ENCODE measurements around the gene HIPK2. TPM values are rescaled to one million over a fixed set of nuclear protein-coding genes. Genes with fewer than 3 reads are reported as not detected.

HIPK2 gene
- total and polyA plus RNA-seq, 10 of the 15 experiments (the other 5 are each of a cell fraction or from before 2014, with no cell fraction given): 1.7 to 39.0 (median 9.4) TPM

DNA sequence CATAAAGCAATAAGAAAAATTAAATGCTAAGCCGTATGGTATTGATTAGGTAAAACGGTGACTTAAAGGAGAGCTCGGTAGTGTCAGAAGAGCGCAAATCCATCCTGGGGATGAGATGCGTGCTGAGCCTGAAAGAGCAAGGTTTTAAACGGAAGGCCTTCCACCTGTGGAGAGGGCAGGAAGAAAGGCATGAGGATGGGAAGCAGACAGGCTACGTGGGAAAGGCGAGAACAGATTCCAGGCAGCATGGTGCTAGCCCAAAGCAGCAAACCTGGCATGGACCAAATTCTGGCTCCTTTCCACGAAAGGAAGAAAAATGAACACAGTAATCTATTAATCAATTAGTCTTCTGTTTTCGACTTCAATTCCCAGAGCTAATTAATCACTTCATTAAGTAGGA is 103.5 kb downstream of the HIPK2 start (continued):
- TF ChIP-seq, protein P1, sequence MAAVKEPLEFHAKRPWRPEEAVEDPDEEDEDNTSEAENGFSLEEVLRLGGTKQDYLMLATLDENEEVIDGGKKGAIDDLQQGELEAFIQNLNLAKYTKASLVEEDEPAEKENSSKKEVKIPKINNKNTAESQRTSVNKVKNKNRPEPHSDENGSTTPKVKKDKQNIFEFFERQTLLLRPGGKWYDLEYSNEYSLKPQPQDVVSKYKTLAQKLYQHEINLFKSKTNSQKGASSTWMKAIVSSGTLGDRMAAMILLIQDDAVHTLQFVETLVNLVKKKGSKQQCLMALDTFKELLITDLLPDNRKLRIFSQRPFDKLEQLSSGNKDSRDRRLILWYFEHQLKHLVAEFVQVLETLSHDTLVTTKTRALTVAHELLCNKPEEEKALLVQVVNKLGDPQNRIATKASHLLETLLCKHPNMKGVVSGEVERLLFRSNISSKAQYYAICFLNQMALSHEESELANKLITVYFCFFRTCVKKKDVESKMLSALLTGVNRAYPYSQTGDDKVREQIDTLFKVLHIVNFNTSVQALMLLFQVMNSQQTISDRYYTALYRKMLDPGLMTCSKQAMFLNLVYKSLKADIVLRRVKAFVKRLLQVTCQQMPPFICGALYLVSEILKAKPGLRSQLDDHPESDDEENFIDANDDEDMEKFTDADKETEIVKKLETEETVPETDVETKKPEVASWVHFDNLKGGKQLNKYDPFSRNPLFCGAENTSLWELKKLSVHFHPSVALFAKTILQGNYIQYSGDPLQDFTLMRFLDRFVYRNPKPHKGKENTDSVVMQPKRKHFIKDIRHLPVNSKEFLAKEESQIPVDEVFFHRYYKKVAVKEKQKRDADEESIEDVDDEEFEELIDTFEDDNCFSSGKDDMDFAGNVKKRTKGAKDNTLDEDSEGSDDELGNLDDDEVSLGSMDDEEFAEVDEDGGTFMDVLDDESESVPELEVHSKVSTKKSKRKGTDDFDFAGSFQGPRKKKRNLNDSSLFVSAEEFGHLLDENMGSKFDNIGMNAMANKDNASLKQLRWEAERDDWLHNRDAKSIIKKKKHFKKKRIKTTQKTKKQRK (IDR thresholded peaks at IDR 0.05; ENCODE audit: low read depth, low read length): no peak
- no peak for TF ChIP-seq WRNIP1 (IDR thresholded peaks at IDR 0.05; ENCODE audit: borderline replicate concordance, low read depth, low read length)
- TF ChIP-seq, protein P2, sequence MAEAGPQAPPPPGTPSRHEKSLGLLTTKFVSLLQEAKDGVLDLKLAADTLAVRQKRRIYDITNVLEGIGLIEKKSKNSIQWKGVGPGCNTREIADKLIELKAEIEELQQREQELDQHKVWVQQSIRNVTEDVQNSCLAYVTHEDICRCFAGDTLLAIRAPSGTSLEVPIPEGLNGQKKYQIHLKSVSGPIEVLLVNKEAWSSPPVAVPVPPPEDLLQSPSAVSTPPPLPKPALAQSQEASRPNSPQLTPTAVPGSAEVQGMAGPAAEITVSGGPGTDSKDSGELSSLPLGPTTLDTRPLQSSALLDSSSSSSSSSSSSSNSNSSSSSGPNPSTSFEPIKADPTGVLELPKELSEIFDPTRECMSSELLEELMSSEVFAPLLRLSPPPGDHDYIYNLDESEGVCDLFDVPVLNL (IDR thresholded peaks at IDR 0.05; ENCODE audit: low read depth, low read length): no peak
- TF ChIP-seq, protein P3, sequence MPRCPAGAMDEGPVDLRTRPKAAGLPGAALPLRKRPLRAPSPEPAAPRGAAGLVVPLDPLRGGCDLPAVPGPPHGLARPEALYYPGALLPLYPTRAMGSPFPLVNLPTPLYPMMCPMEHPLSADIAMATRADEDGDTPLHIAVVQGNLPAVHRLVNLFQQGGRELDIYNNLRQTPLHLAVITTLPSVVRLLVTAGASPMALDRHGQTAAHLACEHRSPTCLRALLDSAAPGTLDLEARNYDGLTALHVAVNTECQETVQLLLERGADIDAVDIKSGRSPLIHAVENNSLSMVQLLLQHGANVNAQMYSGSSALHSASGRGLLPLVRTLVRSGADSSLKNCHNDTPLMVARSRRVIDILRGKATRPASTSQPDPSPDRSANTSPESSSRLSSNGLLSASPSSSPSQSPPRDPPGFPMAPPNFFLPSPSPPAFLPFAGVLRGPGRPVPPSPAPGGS (IDR thresholded peaks at IDR 0.05; ENCODE audit: borderline replicate concordance, insufficient read depth, low read depth, low read length, poor library complexity, severe bottlenecking): no peak
- TF ChIP-seq ZNF207 (IDR thresholded peaks at IDR 0.05; ENCODE audit: borderline replicate concordance): no peak
- no peak for TF ChIP-seq SP1 (IDR thresholded peaks at IDR 0.05; ENCODE audit: low read depth, low read length)

Measured in GM12878 (cell line).